ENCODE data around the gene FBXO34.

- TF ChIP-seq POLR2AphosphoS5 (IDR thresholded peaks at IDR 0.05; ENCODE audit: low read depth, low read length) (no peak), CTCF (IDR thresholded peaks at IDR 0.05) (no peak), TCF7L2 (IDR thresholded peaks at IDR 0.05; ENCODE audit: low read depth, low read length) (no peak)
These were observed 6.0 kb upstream of the FBXO34 start for GRCh38 chr14:55265197-55265596.

Data from Panc1 (cell line).